ENCODE measurements around the gene OR51B6.

DNA sequence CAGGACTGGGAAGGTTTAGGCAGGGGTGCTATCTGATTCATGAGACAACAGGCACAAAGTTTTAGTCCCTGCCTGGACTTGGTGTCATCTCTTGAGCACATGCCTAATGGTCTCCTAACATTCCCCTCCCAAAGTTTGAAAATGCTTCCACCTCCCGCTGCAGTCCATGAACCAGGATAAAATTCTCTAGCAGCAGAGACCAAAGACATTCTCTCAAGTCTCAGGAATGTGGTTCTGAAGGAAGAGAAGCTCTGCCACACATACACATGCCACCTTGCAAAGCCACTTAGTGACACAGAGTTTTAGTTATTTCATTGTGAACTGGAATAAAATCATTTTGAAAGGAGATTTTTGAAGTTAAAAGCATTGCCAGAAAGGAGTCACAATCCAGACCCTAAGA is 15.5 kb downstream of the OR51B6 start:
- TF ChIP-seq ZNF785 (tag by site-specific recombination; IDR thresholded peaks at IDR 0.05) = no peak
- TF ChIP-seq ZFP3 (tag by site-specific recombination; IDR thresholded peaks at IDR 0.05; ENCODE audit: low read depth) = no peak
- TF ChIP-seq ZNF133 (tag by site-specific recombination; IDR thresholded peaks at IDR 0.05) = no peak
- TF ChIP-seq ZFHX2 (tag by site-specific recombination; conservative IDR thresholded peaks at IDR 0.05) = no peak
